Endodermal cell (in vitro differentiated cells): ENCODE results near the gene TCP1. TPM values are rescaled to one million over a fixed set of nuclear protein-coding genes. Genes with fewer than 3 reads are reported as not detected.

ENCODE experiments used
- DNase-seq: peaks from one replicate; pipeline ENCODE4 v3.0.0-alpha.2; 2017
- H3K27ac ChIP-seq: 2 replicates; pipeline ENCODE4 v1.5.1; 2013; ENCODE audit warnings: mild to moderate bottlenecking, low read depth, low read length, moderate library complexity
- H3K27me3 ChIP-seq: 2 replicates; pipeline ENCODE4 v1.6.1; 2013; ENCODE audit warnings: mild to moderate bottlenecking, low read length, moderate library complexity; ENCODE audit not compliant: insufficient read depth, control insufficient read depth, poor library complexity, severe bottlenecking
- H3K36me3 ChIP-seq: 2 replicates; pipeline ENCODE4 v1.7.0; 2013; ENCODE audit warnings: mild to moderate bottlenecking, low read length, moderate library complexity; ENCODE audit not compliant: control insufficient read depth, insufficient read depth
- H3K4me1 ChIP-seq: one replicate; pipeline ENCODE4 v1.7.0; 2013; ENCODE audit warnings: low read length; ENCODE audit not compliant: control insufficient read depth, insufficient read depth
- H3K4me3 ChIP-seq: 2 replicates; pipeline ENCODE4 v1.5.1; 2013; ENCODE audit warnings: mild to moderate bottlenecking, low read length, moderate library complexity
- H3K9ac ChIP-seq: 2 replicates; pipeline ENCODE4 v1.6.1; 2013; ENCODE audit warnings: mild to moderate bottlenecking, low read length, moderate library complexity; ENCODE audit not compliant: poor library complexity, severe bottlenecking; ENCODE audit errors: extremely low read depth
- H3K9me3 ChIP-seq: 2 replicates; pipeline ENCODE4 v1.6.1; 2013; ENCODE audit warnings: mild to moderate bottlenecking, low read length, moderate library complexity; ENCODE audit not compliant: control insufficient read depth
- H3K27ac Mint-ChIP-seq: 2 replicates; pipeline ENCODE4 v1.8.0; 2020; ENCODE audit warnings: mixed read lengths
- H3K27me3 Mint-ChIP-seq: 2 replicates; pipeline ENCODE4 v1.8.0; 2021; ENCODE audit warnings: mild to moderate bottlenecking, mixed read lengths; ENCODE audit not compliant: insufficient read depth
- H3K36me3 Mint-ChIP-seq: 2 replicates; pipeline ENCODE4 v1.8.0; 2020; ENCODE audit warnings: low read depth, mixed read lengths
- H3K4me1 Mint-ChIP-seq: 2 replicates; pipeline ENCODE4 v1.8.0; 2020; ENCODE audit warnings: mixed read lengths
- H3K4me3 Mint-ChIP-seq: 2 replicates; pipeline ENCODE4 v1.8.0; 2020; ENCODE audit warnings: mild to moderate bottlenecking, moderate library complexity, mixed read lengths
- H3K9me3 Mint-ChIP-seq: 2 replicates; pipeline ENCODE4 v1.8.0; 2020; ENCODE audit warnings: mild to moderate bottlenecking, mixed read lengths
- WGBS, 2 experiments: methylation state at CpG; one replicate each; pipeline versions ENCODE4 v1.1.5 to v1.1.7; 2013; ENCODE audit warnings: missing lambda C conversion rate in 2 of 2, mixed read lengths in 1 of 2; ENCODE audit not compliant: insufficient coverage in 1 of 2, insufficient read length in 1 of 2; 5-methylcytosine and 5-hydroxymethylcytosine counted together
- total RNA-seq, 2 donors: library from RNA; stranded (reverse); fragmentation: NEBNext Ultra II Directional in 1 of 2; extraction: Animal tissue kit (Norgen Biotek cat#: 25700) in 1 of 2; gene quantifications; 2 replicates in 1 of 2; 3 replicates in 1 of 2; pipeline ENCODE4 v1.2.1, GENCODE V29; 2021
- TF ChIP-seq, protein P1 (sequence below): fragments of 200-600 bp; sonication (generic); conservative IDR thresholded peaks from 2 replicates; pipeline ENCODE4 v1.5.0; 2021; ENCODE audit warnings: antibody characterized with exemption, mild to moderate bottlenecking

Gene TCP1
- total RNA-seq, 2 donors from 2014 or later, result 241 to 246 TPM

DNA sequence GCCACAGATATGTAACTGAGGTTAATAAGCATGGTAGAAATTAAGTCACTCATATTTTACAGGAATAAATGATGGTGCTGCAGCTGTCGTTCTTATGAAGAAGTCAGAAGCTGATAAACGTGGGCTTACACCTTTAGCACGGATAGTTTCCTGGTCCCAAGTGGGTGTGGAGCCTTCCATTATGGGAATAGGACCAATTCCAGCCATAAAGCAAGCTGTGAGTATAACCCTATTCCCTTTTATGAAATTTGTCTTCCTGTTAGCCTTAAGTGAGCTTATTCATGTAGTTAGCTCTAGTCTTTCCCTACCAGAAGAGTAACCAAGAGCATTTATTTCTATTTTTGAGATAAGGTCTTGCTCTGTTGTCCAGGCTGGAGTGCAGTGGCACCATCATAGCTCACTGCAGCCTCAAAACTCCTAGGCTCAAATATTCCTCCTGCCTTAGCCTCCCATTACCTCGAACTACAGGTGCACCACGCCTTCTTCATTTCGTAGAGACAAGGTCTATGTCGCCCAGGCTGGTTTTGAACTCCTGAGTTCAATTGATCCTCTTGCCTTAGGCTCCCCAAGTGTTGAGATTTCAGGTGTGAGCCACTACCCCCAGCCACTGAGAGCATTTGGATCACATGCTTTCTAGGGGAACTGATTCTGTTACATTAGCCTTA is 12.0 kb downstream of the TCP1 start:
- no peaks in the 10 kb centered on the region for H3K27me3 Mint-ChIP-seq
- H3K36me3 ChIP-seq, result peaks cover 100% of the 10 kb centered on the region
- H3K36me3 Mint-ChIP-seq, result peaks cover 90% of the 10 kb centered on the region
- H3K27ac Mint-ChIP-seq, result peak overlapping the region; percentile 24
- H3K27ac ChIP-seq, result no peak overlapping the region
- DNase-seq, result no peak
- TF ChIP-seq, protein P1, sequence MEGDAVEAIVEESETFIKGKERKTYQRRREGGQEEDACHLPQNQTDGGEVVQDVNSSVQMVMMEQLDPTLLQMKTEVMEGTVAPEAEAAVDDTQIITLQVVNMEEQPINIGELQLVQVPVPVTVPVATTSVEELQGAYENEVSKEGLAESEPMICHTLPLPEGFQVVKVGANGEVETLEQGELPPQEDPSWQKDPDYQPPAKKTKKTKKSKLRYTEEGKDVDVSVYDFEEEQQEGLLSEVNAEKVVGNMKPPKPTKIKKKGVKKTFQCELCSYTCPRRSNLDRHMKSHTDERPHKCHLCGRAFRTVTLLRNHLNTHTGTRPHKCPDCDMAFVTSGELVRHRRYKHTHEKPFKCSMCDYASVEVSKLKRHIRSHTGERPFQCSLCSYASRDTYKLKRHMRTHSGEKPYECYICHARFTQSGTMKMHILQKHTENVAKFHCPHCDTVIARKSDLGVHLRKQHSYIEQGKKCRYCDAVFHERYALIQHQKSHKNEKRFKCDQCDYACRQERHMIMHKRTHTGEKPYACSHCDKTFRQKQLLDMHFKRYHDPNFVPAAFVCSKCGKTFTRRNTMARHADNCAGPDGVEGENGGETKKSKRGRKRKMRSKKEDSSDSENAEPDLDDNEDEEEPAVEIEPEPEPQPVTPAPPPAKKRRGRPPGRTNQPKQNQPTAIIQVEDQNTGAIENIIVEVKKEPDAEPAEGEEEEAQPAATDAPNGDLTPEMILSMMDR, result no peak
- no peaks in the 10 kb centered on the region for H3K4me1 ChIP-seq
- H3K9me3 ChIP-seq, result no peaks in the 10 kb centered on the region
- 90 to 93% methylated on average over 7 of the region's 7 CpGs for WGBS, 2 experiments
- H3K9me3 Mint-ChIP-seq, result no peaks in the 10 kb centered on the region
- H3K4me1 Mint-ChIP-seq, result no peaks in the 10 kb centered on the region
- no peak overlapping the region for H3K9ac ChIP-seq
- no peaks in the 10 kb centered on the region for H3K27me3 ChIP-seq
- H3K4me3 Mint-ChIP-seq, result no peak overlapping the region
- no peak overlapping the region for H3K4me3 ChIP-seq

DNA sequence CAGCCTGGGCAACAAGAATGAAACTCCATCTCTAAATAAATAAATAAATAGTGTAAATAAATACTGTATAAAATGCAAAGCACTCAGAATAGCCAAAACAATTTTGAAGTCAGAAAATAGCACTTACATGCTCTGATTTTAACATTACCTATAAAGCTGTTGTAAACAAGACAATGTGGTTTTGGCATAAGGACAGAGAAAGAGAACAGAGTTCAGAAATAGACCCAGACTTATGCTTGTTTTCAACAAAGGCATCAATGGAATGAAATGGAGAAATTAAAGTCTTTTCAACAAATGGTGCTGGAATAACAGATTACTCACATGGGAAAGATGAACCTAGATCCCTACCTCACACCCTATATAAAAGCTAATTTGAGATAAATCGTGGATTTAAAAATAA is 17.2 kb downstream of the TCP1 start:
- TF ChIP-seq, protein P1, result no peak
- H3K9me3 ChIP-seq, result peaks cover 7% of the 10 kb centered on the region
- no peaks in the 10 kb centered on the region for H3K27me3 ChIP-seq
- DNase-seq, result no peak
- no peak overlapping the region for H3K4me3 ChIP-seq
- H3K4me3 Mint-ChIP-seq, result no peak overlapping the region
- WGBS, 2 experiments, result 8% methylated on average over 1 of the region's 1 CpG; no CpG with 5 or more reads in 1 of the 2 experiments
- H3K27me3 Mint-ChIP-seq, result no peaks in the 10 kb centered on the region
- no peaks in the 10 kb centered on the region for H3K4me1 Mint-ChIP-seq
- H3K4me1 ChIP-seq, result no peaks in the 10 kb centered on the region
- H3K27ac Mint-ChIP-seq, result no peak overlapping the region
- H3K9ac ChIP-seq, result no peak overlapping the region
- H3K36me3 Mint-ChIP-seq, result peaks cover 94% of the 10 kb centered on the region
- H3K27ac ChIP-seq, result no peak overlapping the region
- peaks cover 16% of the 10 kb centered on the region for H3K9me3 Mint-ChIP-seq
- H3K36me3 ChIP-seq, result peaks cover 98% of the 10 kb centered on the region

DNA sequence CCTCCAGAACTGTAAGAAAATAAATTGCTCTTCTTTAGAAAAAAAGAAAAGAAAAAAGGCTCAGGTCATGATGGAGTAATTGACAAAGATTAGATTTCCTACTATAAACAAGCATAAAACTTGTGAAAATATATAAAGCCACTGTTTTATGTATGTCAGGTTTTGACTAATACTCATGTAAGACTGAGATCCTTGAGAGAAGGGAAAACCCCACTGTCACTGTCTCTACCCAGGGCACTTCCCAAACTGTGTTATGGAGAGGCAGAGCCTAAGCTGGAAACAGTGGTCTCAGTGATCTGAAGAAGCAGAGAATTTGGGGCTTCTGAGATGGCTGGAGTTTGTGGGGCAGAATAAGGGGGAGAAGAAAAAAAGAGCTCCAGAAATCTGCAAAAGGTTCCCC is 19.9 kb downstream of the TCP1 start:
- Mint-ChIP-seq H3K27me3 (no peaks in the 10 kb centered on the region), H3K27ac (no peak overlapping the region), H3K36me3 (peaks cover 88% of the 10 kb centered on the region), H3K9me3 (peaks cover 16% of the 10 kb centered on the region), H3K4me3 (no peak overlapping the region), H3K4me1 (peaks cover 3% of the 10 kb centered on the region)
- Histone ChIP-seq H3K27me3 (no peaks in the 10 kb centered on the region), H3K4me3 (no peak overlapping the region), H3K27ac (no peak overlapping the region), H3K36me3 (peaks cover 93% of the 10 kb centered on the region), H3K9ac (no peak overlapping the region), H3K9me3 (peaks cover 7% of the 10 kb centered on the region), H3K4me1 (no peaks in the 10 kb centered on the region)
- TF ChIP-seq, protein P1, result no peak
- DNase-seq, result no peak
